Fibroblast of villous mesenchyme (primary cell): ENCODE results near the gene GNAI3. TPM values are rescaled to one million over a fixed set of nuclear protein-coding genes. Genes with fewer than 3 reads are reported as not detected.

Experiments
- DNase-seq: peaks from one replicate; pipeline ENCODE4 v3.0.0-alpha.2; 2010; ENCODE audit warnings: low read depth
- H3K4me3 ChIP-seq: 2 replicates; pipeline ENCODE4 v1.5.1; 2011; ENCODE audit warnings: low read depth, mild to moderate bottlenecking, low read length
- CTCF ChIP-seq: IDR thresholded peaks from 2 replicates; pipeline ENCODE4 v1.5.1; 2012; ENCODE audit warnings: low read depth, mild to moderate bottlenecking, low read length; ENCODE audit not compliant: insufficient read depth
- total RNA-seq: library from RNA; depleted of rRNA; stranded (reverse); fragments of >200 nt; gene quantifications from 2 replicates; pipeline ENCODE4 v1.2.3, GENCODE V29; 2012

The GNAI3 gene
- total RNA-seq, 1 donor: 17.3 TPM

DNA sequence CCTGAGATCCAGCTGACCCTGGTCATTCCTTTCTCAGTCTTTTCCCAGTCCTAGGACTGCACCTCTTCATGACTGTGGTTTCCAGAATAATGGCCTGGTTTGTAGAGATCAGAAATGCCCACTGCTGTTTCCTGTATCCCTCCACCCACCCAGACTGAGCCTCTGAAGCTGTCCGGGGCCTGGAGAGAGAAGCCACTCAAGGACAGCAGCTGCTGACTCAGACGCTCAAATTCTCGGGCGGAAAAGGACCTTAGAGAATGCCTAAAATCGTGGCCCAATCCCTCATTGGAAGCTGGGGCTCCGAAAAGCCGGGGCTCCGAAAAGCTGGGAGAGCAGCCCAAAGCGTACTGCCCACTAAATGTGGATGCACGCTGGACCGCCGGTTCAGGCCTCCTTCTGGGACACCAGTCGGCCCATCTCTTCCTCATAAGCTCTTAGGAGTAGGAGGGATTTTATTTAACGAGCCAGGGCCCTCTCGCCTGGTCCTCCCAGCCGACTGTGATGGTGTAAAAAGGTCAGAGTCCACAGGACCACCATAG lies 16.5 kb upstream of the GNAI3 start:
- no peak for DNase-seq
- no peak for TF ChIP-seq CTCF
- H3K4me3 ChIP-seq: no peak overlapping the region

DNA sequence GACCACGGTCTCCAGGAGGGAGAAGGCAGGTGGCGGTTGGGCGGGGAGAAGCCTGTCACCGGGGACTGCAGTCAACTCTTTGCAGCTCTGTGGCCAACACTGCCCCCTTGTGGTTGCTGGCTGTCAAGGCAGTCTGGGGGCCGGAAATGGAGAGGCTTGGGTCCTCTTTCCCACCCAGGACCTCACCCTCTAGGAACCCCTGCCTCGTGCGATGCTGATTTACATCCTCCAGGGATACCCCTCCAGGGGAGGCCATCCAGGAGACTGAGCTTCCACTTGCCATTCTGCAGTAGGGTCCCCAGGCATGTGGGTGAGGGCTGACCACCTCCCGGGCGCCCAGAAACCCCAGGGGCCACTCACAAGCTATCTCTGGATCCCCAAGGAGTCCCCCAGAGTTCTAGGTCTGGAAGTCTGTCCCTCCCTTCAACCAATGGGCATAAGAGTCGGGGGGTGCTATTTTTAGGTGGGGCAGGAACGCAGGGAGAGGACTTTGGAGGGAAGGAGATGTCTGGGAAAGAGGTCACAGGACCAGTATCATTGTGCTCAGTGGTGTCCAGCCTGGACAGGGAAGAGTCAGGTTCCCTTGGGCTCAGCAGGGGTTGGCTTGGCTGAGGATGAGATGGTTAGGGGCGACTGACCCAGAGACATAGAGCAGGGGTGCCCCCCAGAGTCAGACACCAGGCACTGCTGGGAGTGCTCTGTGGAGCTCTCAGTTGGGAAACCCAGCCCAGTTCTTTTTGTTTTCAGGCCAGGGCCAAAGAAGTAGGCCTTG lies 15.9 kb upstream of the GNAI3 start:
- TF ChIP-seq CTCF: peak; percentile 96
- H3K4me3 ChIP-seq: peak overlapping the region; percentile 0
- DNase-seq: peak; percentile 67

- no peak for TF ChIP-seq CTCF
- no peak for DNase-seq
- H3K4me3 ChIP-seq: no peak overlapping the region
Observed at GRCh38 chr1:109534307-109534858, 14.0 kb upstream of the GNAI3 start.

DNA sequence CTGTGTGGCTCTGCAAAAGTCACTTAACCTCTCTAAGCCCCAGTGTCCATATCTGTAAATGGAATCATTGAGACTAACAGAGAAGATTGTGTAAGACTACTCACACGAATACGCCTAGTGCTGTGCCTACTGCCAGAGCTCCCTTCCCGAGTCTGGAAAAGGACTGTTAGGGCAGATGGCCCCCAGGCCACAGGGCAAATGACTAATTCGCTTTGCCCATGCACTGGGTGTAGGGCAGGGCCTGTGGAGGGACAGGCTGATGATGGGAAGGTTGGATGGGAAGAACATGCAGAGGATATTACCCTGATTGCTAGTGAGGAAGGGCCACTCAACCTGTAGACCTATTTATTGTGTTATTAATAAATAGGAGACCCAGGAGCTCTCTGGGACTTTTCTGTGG lies 12.9 kb upstream of the GNAI3 start:
- TF ChIP-seq CTCF: no peak
- peak; percentile 24 for DNase-seq

DNA sequence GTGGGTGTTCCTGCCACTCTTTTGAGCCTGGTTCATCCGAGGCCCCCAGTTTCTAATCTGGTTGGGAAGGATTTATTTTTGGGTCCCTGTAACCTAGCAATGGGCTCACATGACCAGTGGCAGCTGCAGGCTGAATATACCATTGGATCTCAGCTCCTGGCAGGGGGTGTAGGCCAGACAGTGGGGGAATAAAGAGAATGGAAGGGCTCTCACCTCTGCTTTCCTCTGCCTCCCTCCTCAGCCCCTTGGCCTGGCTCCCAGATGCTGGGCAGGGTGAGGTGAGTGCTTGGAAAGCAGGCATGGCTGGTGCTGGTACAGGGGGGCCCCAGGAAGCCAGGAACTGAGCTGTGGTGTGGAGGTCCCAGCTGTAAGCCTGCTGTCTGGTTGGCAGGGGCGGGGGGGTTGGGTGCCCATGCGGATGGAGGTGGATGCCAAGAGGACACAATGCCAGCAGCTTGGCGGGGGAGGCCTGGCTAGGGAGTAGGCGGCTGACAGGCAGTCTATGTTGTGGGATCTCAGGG lies 12.4 kb upstream of the GNAI3 start:
- TF ChIP-seq CTCF: no peak
- DNase-seq: no peak
- no peak overlapping the region for H3K4me3 ChIP-seq

More for the DNA sequence above, 12.9 kb upstream of the GNAI3 start:
- no peak overlapping the region for H3K4me3 ChIP-seq

DNA sequence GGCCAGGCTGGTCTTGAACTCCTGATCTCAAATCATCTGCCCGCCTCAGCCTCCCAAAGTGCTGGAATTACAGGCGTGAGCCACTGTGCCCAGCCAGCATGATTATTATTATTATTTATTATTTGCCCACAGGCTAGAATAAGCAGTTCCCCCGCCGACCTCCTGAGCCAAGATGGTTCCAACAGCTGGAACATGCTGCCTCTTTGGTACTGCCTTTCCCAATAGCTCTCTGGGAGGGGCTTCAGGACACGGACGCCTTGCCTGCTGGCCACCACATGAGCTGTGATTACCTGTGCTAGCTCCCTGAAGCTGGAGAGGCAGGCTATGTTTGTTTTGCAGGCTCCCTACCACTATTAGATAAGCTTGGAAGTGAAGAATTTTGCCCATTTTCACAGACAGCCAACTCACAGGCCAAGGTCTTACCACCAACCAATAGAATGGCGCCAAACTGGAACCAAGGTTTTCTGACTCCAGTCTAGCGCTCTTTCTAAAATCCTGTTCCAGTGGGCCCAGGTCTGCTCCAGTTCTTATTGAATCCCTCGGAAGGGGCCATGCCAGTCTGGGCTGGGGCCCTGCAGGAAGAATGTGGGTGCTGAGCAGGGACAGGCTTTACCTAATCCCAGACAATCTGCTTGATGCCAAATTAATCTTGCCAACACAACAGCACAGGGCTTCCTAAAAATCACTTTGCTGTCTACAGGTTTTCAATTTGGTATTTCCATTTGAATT lies 10.8 kb upstream of the GNAI3 start:
- no peak for DNase-seq
- no peak for TF ChIP-seq CTCF
- H3K4me3 ChIP-seq: no peak overlapping the region
